ENCODE measurements around the gene ABCC1. TPM values are rescaled to one million over a fixed set of nuclear protein-coding genes. Genes with fewer than 3 reads are reported as not detected.

The ABCC1 gene
- total RNA-seq, 1 donor from 2014 or later, result 29.9 TPM

GRCh38 chr16:15971440-15971815 lies 22.0 kb downstream of the ABCC1 start:
- no peak for TF ChIP-seq CTCF (IDR thresholded peaks at IDR 0.05; ENCODE audit: partially characterized antibody, unreplicated experiment)
- peak overlapping the region; percentile 75 for H3K4me3 Mint-ChIP-seq (ENCODE audit: unreplicated experiment)
- H3K9me3 Mint-ChIP-seq (ENCODE audit: unreplicated experiment), result peaks cover 2% of the 10 kb centered on the region
- peak overlapping the region; percentile 20 for H3K27ac Mint-ChIP-seq (ENCODE audit: unreplicated experiment)
- peaks cover 7% of the 10 kb centered on the region for H3K36me3 Mint-ChIP-seq (ENCODE audit: unreplicated experiment)
- peaks cover 5% of the 10 kb centered on the region for H3K27me3 Mint-ChIP-seq (ENCODE audit: unreplicated experiment)
- H3K4me1 Mint-ChIP-seq (ENCODE audit: low read depth, unreplicated experiment), result peaks cover 10% of the 10 kb centered on the region
- DNase-seq, result no peak

- peaks cover 7% of the 10 kb centered on the region for H3K36me3 Mint-ChIP-seq (ENCODE audit: unreplicated experiment)
- peaks cover 14% of the 10 kb centered on the region for H3K4me1 Mint-ChIP-seq (ENCODE audit: low read depth, unreplicated experiment)
- no peak for DNase-seq
- peaks cover 2% of the 10 kb centered on the region for H3K9me3 Mint-ChIP-seq (ENCODE audit: unreplicated experiment)
- peaks cover 5% of the 10 kb centered on the region for H3K27me3 Mint-ChIP-seq (ENCODE audit: unreplicated experiment)
- TF ChIP-seq CTCF (IDR thresholded peaks at IDR 0.05; ENCODE audit: partially characterized antibody, unreplicated experiment), result no peak
- H3K27ac Mint-ChIP-seq (ENCODE audit: unreplicated experiment), result no peak overlapping the region
- no peak overlapping the region for H3K4me3 Mint-ChIP-seq (ENCODE audit: unreplicated experiment)
Measured at GRCh38 chr16:15972046-15972868, 22.8 kb downstream of the ABCC1 start.

DNA sequence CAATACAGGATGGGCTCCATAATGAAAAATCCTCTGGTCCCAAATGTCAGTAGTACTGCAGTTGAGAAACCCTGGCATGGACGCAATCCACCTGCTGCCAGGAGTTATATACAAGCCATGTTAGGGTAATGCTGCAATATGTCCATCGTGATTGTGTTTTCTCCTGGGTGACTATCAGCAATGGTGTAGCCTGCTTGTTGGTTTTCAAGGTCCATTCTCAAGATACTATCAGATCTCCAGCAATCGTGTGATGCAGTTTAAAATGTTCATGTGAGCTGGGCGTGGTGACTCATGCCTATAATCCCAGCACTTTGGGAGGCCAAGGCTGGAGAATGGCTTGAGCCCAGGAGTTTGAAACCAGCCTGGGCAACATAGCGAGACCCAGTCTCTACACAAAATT lies 24.0 kb downstream of the ABCC1 start:
- peaks cover 3% of the 10 kb centered on the region for H3K9me3 Mint-ChIP-seq (ENCODE audit: unreplicated experiment)
- H3K4me1 Mint-ChIP-seq (ENCODE audit: low read depth, unreplicated experiment), result peaks cover 14% of the 10 kb centered on the region
- no peak for TF ChIP-seq CTCF (IDR thresholded peaks at IDR 0.05; ENCODE audit: partially characterized antibody, unreplicated experiment)
- DNase-seq, result no peak
- peaks cover 5% of the 10 kb centered on the region for H3K27me3 Mint-ChIP-seq (ENCODE audit: unreplicated experiment)
- peaks cover 10% of the 10 kb centered on the region for H3K36me3 Mint-ChIP-seq (ENCODE audit: unreplicated experiment)
- H3K4me3 Mint-ChIP-seq (ENCODE audit: unreplicated experiment), result no peak overlapping the region
- H3K27ac Mint-ChIP-seq (ENCODE audit: unreplicated experiment), result no peak overlapping the region

- Mint-ChIP-seq H3K4me1 (ENCODE audit: low read depth, unreplicated experiment) (peaks cover 14% of the 10 kb centered on the region), H3K27me3 (ENCODE audit: unreplicated experiment) (peaks cover 5% of the 10 kb centered on the region), H3K36me3 (ENCODE audit: unreplicated experiment) (peaks cover 13% of the 10 kb centered on the region), H3K9me3 (ENCODE audit: unreplicated experiment) (peaks cover 7% of the 10 kb centered on the region), H3K27ac (ENCODE audit: unreplicated experiment) (no peak overlapping the region), H3K4me3 (ENCODE audit: unreplicated experiment) (no peak overlapping the region)
- no peak for TF ChIP-seq CTCF (IDR thresholded peaks at IDR 0.05; ENCODE audit: partially characterized antibody, unreplicated experiment)
- no peak for DNase-seq
Measured at GRCh38 chr16:15974057-15974456, 24.6 kb downstream of the ABCC1 start.

- peaks cover 14% of the 10 kb centered on the region for H3K4me1 Mint-ChIP-seq (ENCODE audit: low read depth, unreplicated experiment)
- DNase-seq, result no peak
- H3K36me3 Mint-ChIP-seq (ENCODE audit: unreplicated experiment), result peaks cover 24% of the 10 kb centered on the region
- H3K9me3 Mint-ChIP-seq (ENCODE audit: unreplicated experiment), result peaks cover 12% of the 10 kb centered on the region
- TF ChIP-seq CTCF (IDR thresholded peaks at IDR 0.05; ENCODE audit: partially characterized antibody, unreplicated experiment), result no peak
- H3K27me3 Mint-ChIP-seq (ENCODE audit: unreplicated experiment), result peaks cover 5% of the 10 kb centered on the region
- H3K4me3 Mint-ChIP-seq (ENCODE audit: unreplicated experiment), result no peak overlapping the region
- H3K27ac Mint-ChIP-seq (ENCODE audit: unreplicated experiment), result peak overlapping the region; percentile 29
Measured at GRCh38 chr16:15975172-15975571, 25.8 kb downstream of the ABCC1 start.
